DND-41 (cell line): ENCODE data around the gene ADAM33.

Experiments used
- EZH2 ChIP-seq: IDR thresholded peaks from 3 replicates; pipeline ENCODE4 v1.6.1; 2012; ENCODE audit warnings: borderline replicate concordance, low read depth, mild to moderate bottlenecking, moderate library complexity, low read length, inconsistent platforms; ENCODE audit not compliant: severe bottlenecking
- TF ChIP-seq, protein P1 (sequence below): IDR thresholded peaks from 2 replicates; pipeline ENCODE4 v1.5.1; 2012; ENCODE audit warnings: borderline replicate concordance, low read length, moderate library complexity, mild to moderate bottlenecking; ENCODE audit not compliant: poor library complexity, severe bottlenecking; ENCODE audit errors: extremely low read depth

DNA sequence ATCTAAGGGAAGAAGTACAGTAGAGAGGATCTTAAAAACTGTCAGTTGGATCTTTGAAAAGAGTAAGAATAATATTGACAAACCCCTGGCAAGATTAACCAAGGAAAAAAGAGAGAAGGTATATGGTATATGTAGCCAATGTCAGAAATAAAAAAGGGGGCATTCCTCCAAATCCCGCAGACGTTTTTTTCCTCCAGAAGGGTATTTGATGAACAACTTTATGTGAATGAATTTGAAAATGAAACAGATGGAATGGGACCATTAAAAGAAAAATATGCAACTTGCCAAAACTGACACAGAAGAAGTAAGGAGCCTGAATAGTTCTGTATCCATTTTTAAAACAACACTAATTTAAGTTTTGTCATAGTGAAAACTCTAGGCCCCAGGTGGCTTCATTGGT is 54.3 kb downstream of the ADAM33 start:
- TF ChIP-seq, protein P1, sequence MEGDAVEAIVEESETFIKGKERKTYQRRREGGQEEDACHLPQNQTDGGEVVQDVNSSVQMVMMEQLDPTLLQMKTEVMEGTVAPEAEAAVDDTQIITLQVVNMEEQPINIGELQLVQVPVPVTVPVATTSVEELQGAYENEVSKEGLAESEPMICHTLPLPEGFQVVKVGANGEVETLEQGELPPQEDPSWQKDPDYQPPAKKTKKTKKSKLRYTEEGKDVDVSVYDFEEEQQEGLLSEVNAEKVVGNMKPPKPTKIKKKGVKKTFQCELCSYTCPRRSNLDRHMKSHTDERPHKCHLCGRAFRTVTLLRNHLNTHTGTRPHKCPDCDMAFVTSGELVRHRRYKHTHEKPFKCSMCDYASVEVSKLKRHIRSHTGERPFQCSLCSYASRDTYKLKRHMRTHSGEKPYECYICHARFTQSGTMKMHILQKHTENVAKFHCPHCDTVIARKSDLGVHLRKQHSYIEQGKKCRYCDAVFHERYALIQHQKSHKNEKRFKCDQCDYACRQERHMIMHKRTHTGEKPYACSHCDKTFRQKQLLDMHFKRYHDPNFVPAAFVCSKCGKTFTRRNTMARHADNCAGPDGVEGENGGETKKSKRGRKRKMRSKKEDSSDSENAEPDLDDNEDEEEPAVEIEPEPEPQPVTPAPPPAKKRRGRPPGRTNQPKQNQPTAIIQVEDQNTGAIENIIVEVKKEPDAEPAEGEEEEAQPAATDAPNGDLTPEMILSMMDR: no peak
- no peak for TF ChIP-seq EZH2
